ENCODE data around the gene TTLL6. TPM values are rescaled to one million over a fixed set of nuclear protein-coding genes. Genes with fewer than 3 reads are reported as not detected.

The TTLL6 gene
- polyA plus RNA-seq, 2 of the 4 experiments (the other 2 are of a cell fraction), result 1.6 to 7.8 TPM

DNA sequence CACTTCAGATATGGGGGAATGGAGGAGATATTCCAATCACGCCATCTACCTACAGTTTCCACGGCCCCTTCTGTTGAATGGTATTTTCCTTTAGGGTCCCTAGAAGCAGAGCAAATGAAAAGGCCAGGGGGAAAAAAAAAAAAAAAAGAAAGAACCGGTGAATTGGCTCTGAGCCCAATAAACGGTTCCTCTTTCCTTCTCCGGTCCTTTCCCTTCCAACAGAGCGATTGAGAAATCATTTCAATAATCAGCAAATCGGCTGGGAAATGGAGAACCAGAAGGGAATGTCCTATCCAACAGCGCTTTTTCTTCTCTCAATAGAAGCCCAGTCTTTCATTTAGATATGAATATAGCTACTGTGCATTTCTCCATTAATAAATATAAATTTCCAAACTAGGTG lies 61.7 kb downstream of the TTLL6 start:
- CTCF ChIA-PET, result interaction anchor here (1.0 to 18.5 kb wide), 5 partner anchors 13 to 36 kb away, joined by 3 to 171 read pairs (median 3); partner anchors contain the start of genes PRAC1 and PRAC2
- TF ChIP-seq TP53 (CRISPR knock-in tag; IDR thresholded peaks at IDR 0.05), result no peak
- TF ChIP-seq NR3C1 (IDR thresholded peaks at IDR 0.05), result no peak
- no peak for TF ChIP-seq ZSCAN20 (CRISPR knock-in tag; IDR thresholded peaks at IDR 0.05)
- no peak for TF ChIP-seq KDM5A (IDR thresholded peaks at IDR 0.05)
- TF ChIP-seq HOXB5 (CRISPR knock-in tag; IDR thresholded peaks at IDR 0.05), result no peak
- TF ChIP-seq, protein P1, sequence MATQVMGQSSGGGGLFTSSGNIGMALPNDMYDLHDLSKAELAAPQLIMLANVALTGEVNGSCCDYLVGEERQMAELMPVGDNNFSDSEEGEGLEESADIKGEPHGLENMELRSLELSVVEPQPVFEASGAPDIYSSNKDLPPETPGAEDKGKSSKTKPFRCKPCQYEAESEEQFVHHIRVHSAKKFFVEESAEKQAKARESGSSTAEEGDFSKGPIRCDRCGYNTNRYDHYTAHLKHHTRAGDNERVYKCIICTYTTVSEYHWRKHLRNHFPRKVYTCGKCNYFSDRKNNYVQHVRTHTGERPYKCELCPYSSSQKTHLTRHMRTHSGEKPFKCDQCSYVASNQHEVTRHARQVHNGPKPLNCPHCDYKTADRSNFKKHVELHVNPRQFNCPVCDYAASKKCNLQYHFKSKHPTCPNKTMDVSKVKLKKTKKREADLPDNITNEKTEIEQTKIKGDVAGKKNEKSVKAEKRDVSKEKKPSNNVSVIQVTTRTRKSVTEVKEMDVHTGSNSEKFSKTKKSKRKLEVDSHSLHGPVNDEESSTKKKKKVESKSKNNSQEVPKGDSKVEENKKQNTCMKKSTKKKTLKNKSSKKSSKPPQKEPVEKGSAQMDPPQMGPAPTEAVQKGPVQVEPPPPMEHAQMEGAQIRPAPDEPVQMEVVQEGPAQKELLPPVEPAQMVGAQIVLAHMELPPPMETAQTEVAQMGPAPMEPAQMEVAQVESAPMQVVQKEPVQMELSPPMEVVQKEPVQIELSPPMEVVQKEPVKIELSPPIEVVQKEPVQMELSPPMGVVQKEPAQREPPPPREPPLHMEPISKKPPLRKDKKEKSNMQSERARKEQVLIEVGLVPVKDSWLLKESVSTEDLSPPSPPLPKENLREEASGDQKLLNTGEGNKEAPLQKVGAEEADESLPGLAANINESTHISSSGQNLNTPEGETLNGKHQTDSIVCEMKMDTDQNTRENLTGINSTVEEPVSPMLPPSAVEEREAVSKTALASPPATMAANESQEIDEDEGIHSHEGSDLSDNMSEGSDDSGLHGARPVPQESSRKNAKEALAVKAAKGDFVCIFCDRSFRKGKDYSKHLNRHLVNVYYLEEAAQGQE (IDR thresholded peaks at IDR 0.05), result no peak
- no peak for TF ChIP-seq POLR2AphosphoS2 (conservative IDR thresholded peaks at IDR 0.05; ENCODE audit: low read length)
- no peak for TF ChIP-seq MAZ (IDR thresholded peaks at IDR 0.05; ENCODE audit: borderline replicate concordance, low read depth, low read length)
- TF ChIP-seq ZC3H11A (IDR thresholded peaks at IDR 0.05), result no peak
- TF ChIP-seq MAFK (IDR thresholded peaks at IDR 0.05; ENCODE audit: partially characterized antibody), result no peak
- H3K27ac ChIP-seq, result no peak overlapping the region
- peaks cover 49% of the 10 kb centered on the region for H3K4me1 ChIP-seq
- no peaks in the 10 kb centered on the region for H3K9me3 ChIP-seq
- no peak for ATAC-seq
- no peak for DNase-seq (ENCODE audit: low read depth in 1 of 2, low spot score in 1 of 2)
- WGBS (ENCODE audit: missing lambda C conversion rate), result 81% methylated on average over 8 of the region's 8 CpGs
- no peak overlapping the region for H3K4me2 ChIP-seq
- no peak for FAIRE-seq
- POLR2A ChIA-PET, result no interaction called here
- no peak overlapping the region for H3K4me3 ChIP-seq

DNA sequence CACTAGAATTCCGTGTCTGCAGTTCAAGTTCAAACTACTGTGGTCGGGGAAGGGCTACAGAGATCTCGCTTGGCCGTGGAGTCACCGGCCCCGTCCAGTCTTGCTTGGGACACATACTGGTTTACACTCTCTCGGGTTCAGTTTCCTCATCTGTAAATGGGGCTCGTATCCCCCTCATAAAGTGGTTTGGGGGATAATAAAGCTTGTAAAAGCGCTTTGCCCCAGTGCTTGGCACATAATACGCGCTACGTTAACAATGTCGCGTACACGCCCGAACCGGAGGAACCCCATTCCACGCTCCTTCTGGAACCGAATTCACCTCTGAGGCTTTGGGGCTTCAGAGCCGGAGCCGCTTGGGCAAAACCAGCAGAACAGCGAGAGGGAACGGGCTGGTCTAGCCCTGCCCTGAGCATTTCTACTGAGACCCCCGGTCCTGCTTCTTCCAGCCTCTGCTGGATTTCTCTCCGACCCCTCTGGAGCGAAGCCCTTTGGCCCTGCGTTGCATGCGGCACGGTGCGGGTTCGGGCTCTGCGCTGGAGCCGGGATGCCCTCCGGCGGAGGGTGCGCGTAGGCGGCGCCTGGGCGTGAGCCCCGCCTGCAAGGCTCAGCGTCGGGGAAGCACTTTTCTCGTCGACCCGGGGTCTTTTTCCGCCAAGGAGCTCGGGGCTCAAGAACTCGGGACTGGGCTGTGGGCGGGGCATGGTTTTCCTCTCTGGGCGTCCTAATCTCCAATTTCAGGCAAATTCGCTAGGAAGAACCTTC lies 62.3 kb downstream of the TTLL6 start:
- ChIA-PET CTCF (interaction anchor here (1.0 to 18.5 kb wide), 6 partner anchors 10 to 130 kb away, joined by 3 to 171 read pairs (median 4); partner anchors contain the start of genes PRAC1 and PRAC2), POLR2A (no interaction called here)
- no peaks in the 10 kb centered on the region for H3K9me3 ChIP-seq
- no peak overlapping the region for H3K4me3 ChIP-seq
- 95% methylated on average over 52 of the region's 52 CpGs for WGBS (ENCODE audit: missing lambda C conversion rate)
- FAIRE-seq (no peak), DNase-seq (ENCODE audit: low read depth in 1 of 2, low spot score in 1 of 2) (no peak), ATAC-seq (no peak)
- H3K4me1 ChIP-seq, result peaks cover 49% of the 10 kb centered on the region
- no peak overlapping the region; a peak in 1 of 6 replicates for H3K27ac ChIP-seq
- TF ChIP-seq RCOR1 (IDR thresholded peaks at IDR 0.05; ENCODE audit: low read depth, low read length), result no peak
- TF ChIP-seq CHD2 (IDR thresholded peaks at IDR 0.05; ENCODE audit: low read length, partially characterized antibody), result no peak
- TF ChIP-seq RFX5 (IDR thresholded peaks at IDR 0.05), result no peak
- TF ChIP-seq, protein P2, sequence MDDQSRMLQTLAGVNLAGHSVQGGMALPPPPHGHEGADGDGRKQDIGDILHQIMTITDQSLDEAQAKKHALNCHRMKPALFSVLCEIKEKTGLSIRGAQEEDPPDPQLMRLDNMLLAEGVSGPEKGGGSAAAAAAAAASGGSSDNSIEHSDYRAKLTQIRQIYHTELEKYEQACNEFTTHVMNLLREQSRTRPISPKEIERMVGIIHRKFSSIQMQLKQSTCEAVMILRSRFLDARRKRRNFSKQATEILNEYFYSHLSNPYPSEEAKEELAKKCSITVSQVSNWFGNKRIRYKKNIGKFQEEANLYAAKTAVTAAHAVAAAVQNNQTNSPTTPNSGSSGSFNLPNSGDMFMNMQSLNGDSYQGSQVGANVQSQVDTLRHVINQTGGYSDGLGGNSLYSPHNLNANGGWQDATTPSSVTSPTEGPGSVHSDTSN (IDR thresholded peaks at IDR 0.05), result no peak
- TF ChIP-seq EHMT2 (IDR thresholded peaks at IDR 0.05; ENCODE audit: low read depth), result no peak
- no peak for TF ChIP-seq FOXS1 (CRISPR knock-in tag; IDR thresholded peaks at IDR 0.05)
- TF ChIP-seq FOSL2 (IDR thresholded peaks at IDR 0.05), result no peak
- TF ChIP-seq FOSL2 (CRISPR knock-in tag; IDR thresholded peaks at IDR 0.05), result no peak
- TF ChIP-seq ZFP36 (IDR thresholded peaks at IDR 0.05; ENCODE audit: borderline replicate concordance, partially characterized antibody), result no peak
- H3K4me2 ChIP-seq, result no peak overlapping the region
